Prostate gland (tissue), 2 donors: ENCODE results near the gene TIMM9.
A peak's percentile ranks its signal among the peaks of the same experiment; 100 is the strongest.

Experiments used
- POLR2AphosphoS5 ChIP-seq: sonication (generic); formaldehyde crosslinking; IDR thresholded peaks from one replicate; pipeline ENCODE4 v1.6.1; 2017; ENCODE audit warnings: antibody characterized with exemption
- TF ChIP-seq, protein P1 (sequence below), 4 experiments: fragments of 200-600 bp in 2 of 4; fragments of 450-650 bp in 2 of 4; sonication (generic) in 2 of 4; IDR thresholded peaks; 1 replicate in 3 of 4; 2 replicates in 1 of 4; pipeline ENCODE4 v1.5.1; 2016 to 2019; ENCODE audit warnings: antibody characterized with exemption in 4 of 4, mild to moderate bottlenecking in 2 of 4, moderate library complexity in 2 of 4

DNA sequence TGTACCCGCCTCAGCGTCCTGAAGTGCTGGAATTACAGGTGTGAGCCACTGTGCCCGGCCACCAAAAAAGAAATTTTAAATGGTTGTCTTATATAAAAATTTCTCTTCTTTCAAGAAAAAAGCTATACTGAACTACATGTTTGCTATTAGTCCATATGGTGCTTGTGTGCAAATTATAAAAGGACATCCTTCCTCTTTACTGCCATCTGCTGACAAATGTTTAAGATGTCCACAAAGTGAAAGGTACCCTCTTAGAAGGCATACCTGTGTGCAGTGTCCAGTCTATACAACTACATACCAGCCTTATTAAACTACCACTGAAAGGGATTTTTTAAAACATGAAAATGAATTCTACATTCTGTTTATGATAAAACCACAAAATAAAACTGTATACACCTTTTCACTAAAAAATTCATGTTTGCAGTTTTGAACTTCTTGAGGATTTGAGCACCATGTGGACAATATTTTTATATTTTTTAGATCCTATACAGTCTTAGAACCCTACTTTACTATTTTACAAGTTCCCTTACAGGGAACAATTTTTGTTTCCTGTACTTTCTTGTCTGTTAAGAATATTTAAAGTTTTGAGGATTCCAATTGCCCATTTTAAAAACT lies 64.4 kb downstream of the TIMM9 start:
- TF ChIP-seq, protein P1, sequence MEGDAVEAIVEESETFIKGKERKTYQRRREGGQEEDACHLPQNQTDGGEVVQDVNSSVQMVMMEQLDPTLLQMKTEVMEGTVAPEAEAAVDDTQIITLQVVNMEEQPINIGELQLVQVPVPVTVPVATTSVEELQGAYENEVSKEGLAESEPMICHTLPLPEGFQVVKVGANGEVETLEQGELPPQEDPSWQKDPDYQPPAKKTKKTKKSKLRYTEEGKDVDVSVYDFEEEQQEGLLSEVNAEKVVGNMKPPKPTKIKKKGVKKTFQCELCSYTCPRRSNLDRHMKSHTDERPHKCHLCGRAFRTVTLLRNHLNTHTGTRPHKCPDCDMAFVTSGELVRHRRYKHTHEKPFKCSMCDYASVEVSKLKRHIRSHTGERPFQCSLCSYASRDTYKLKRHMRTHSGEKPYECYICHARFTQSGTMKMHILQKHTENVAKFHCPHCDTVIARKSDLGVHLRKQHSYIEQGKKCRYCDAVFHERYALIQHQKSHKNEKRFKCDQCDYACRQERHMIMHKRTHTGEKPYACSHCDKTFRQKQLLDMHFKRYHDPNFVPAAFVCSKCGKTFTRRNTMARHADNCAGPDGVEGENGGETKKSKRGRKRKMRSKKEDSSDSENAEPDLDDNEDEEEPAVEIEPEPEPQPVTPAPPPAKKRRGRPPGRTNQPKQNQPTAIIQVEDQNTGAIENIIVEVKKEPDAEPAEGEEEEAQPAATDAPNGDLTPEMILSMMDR (IDR thresholded peaks at IDR 0.05): peak in 1 of 4 experiments; percentile 35
- TF ChIP-seq POLR2AphosphoS5: no peak
